ENCODE results near the gene PTTG1IP2.

Gene PTTG1IP2

DNA sequence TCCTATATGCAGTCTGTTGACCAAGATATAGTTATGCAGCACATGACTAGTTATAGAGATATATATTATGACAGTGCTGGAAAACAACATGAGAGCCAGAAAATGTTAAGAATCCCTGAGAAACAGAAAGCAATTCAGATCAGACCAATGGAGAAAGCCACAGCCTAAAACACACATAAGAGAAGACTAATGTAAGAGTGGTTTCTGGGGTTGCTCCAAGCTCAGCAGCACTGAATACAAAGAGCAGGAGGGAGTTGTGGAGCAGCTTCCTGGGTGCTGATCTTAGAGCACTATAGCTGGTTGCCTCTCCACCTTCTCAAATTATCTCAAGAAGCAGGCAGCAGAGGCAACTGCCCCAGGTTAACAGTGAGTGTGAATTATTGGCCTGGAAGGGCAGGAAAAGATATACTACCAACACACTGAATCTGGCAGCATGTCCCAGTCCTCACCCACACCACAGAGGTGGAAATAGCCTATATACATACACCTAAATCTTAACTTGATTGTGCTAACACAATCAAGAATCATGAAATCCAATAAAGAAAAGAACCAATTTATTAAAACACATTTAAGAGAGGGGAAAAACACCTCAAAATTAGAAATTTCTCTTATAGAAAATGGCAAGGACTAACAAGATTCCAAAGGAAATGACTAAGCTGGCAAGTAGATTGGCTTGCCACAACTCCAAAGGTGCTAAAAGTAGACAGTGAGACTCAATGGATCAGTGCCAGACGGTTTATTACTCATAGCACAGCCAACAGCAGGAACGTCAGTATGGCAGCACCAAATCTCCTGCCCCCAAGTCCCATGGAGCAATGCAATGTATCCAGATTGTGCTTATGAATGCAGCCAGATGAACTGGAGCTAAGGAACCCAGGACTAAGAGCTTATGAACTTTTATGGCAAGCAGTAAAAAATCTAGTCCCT is 5.1 kb downstream of the PTTG1IP2 start:
- ChIA-PET POLR2A (ENCODE audit: low non-redundant PET) (no interaction called here), CTCF (interaction anchor here (0.6 to 1.0 kb wide), 3 partner anchors 37 to 165 kb away, joined by 3 to 5 read pairs (median 3); no protein-coding TSS in a partner anchor)
- TF ChIP-seq CTCF (conservative IDR thresholded peaks at IDR 0.05; ENCODE audit: low read depth), result no peak
- DNase-seq (ENCODE audit: low spot score), result peak; percentile 70
- H3K27ac ChIP-seq, result peak overlapping the region; percentile 84

- H3K27ac ChIP-seq, result no peak overlapping the region
- ChIA-PET POLR2A (ENCODE audit: low non-redundant PET) (no interaction called here), CTCF (no interaction called here)
- TF ChIP-seq CTCF (conservative IDR thresholded peaks at IDR 0.05; ENCODE audit: low read depth), result no peak
- DNase-seq (ENCODE audit: low spot score), result no peak
Measured at GRCh38 chr7:90483251-90483650, 13.8 kb downstream of the PTTG1IP2 start.

- ChIA-PET CTCF (no interaction called here), POLR2A (ENCODE audit: low non-redundant PET) (no interaction called here)
- TF ChIP-seq CTCF (conservative IDR thresholded peaks at IDR 0.05; ENCODE audit: low read depth), result no peak
- no peak for DNase-seq (ENCODE audit: low spot score)
- no peak overlapping the region for H3K27ac ChIP-seq
Measured at GRCh38 chr7:90484706-90485105, 15.3 kb downstream of the PTTG1IP2 start.

DNA sequence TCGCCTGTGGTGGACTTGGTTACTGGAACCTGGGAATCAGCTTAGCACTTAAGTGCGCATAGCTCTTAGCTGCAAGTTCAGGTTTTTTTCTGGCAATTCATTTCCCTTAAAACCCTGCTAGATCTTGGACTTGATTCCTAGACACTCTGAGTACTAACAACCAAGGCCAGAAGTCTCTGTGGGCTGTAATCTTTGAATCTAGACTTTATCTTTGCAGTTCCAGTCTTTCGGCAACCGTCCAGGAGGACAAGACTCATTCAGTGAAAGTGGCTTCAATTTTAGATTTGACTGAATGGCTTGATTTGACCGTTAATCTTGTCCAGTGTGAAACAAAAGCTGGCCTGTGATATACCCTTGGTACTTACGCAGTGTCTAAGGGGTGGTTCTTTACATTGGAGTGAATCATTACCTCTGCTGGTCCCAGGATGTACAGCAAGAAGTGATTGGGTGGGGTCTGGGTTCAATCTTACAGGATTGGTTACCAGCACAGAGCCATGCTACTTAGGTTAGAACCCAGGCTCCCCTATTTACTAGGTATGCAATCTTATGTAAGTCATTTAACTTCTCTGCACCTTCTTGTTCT is 16.4 kb downstream of the PTTG1IP2 start:
- H3K27ac ChIP-seq, result no peak overlapping the region
- ChIA-PET CTCF (no interaction called here), POLR2A (ENCODE audit: low non-redundant PET) (no interaction called here)
- no peak for TF ChIP-seq CTCF (conservative IDR thresholded peaks at IDR 0.05; ENCODE audit: low read depth)
- DNase-seq (ENCODE audit: low spot score), result no peak

DNA sequence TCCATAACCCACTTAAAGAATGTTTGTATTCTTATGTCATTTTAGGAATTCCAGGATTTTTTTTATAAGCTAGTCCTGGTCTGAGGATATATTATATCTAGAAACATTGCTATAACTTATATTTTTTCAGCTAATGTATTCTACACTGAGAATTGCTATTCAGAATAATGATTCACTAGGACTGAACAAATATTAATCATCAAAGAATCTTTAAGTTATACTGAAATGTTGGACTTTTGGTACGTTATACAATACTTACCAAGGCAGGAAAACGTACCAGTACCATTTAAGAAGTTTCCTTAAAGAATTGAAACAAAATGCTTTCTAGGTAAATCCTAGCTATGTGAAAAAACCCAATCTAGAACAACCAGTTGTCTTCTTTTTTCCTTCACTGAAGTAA is 18.4 kb downstream of the PTTG1IP2 start:
- no peak overlapping the region for H3K27ac ChIP-seq
- POLR2A ChIA-PET (ENCODE audit: low non-redundant PET), result no interaction called here
- DNase-seq (ENCODE audit: low spot score), result no peak
- no peak for TF ChIP-seq CTCF (conservative IDR thresholded peaks at IDR 0.05; ENCODE audit: low read depth)
- CTCF ChIA-PET, result no interaction called here

- no peak for DNase-seq (ENCODE audit: low spot score)
- no peak overlapping the region for H3K27ac ChIP-seq
- TF ChIP-seq CTCF (conservative IDR thresholded peaks at IDR 0.05; ENCODE audit: low read depth), result no peak
- ChIA-PET CTCF (no interaction called here), POLR2A (ENCODE audit: low non-redundant PET) (no interaction called here)
Measured at GRCh38 chr7:90488220-90488619, 18.8 kb downstream of the PTTG1IP2 start.

Data from RWPE1 (cell line).